NCI-H2171 (cell line): ENCODE data around the gene GIMAP6.
"Not testable (repeated sequence)": the region's sequence is repeated elsewhere in the genome, so short reads cannot be mapped to it uniquely, and the experiment has no call there.

Experiments used
- DNase-seq: peaks from one replicate; lab custom pipeline; 2025; lab: John Stamatoyannopoulos, UW

Gene GIMAP6

GRCh38 chr7:150645259-150646020 is 13.3 kb upstream of the GIMAP6 start:
- DNase-seq: no peak

- DNase-seq: no peak
Observed at GRCh38 chr7:150642926-150643325, 10.7 kb upstream of the GIMAP6 start.

- no peak for DNase-seq
Observed at GRCh38 chr7:150641854-150642253, 9.7 kb upstream of the GIMAP6 start.

GRCh38 chr7:150633926-150634325 is 1.7 kb upstream of the GIMAP6 start:
- DNase-seq: no peak

GRCh38 chr7:150631084-150631826 is 930 bp downstream of the GIMAP6 start:
- DNase-seq: no peak

GRCh38 chr7:150629347-150629746 is 2.8 kb downstream of the GIMAP6 start:
- no peak for DNase-seq

GRCh38 chr7:150627959-150628358 is 4.2 kb downstream of the GIMAP6 start:
- no peak for DNase-seq

GRCh38 chr7:150626696-150627095 is 5.5 kb downstream of the GIMAP6 start:
- no peak for DNase-seq

- DNase-seq: no peak
Observed at GRCh38 chr7:150621376-150621775, 10.8 kb downstream of the GIMAP6 start.

GRCh38 chr7:150620617-150621371 is 11.4 kb downstream of the GIMAP6 start:
- DNase-seq: no peak

GRCh38 chr7:150620061-150620460 is 12.1 kb downstream of the GIMAP6 start:
- DNase-seq: no peak

- DNase-seq: not testable (repeated sequence)
Observed at GRCh38 chr7:150615221-150615755, 16.9 kb downstream of the GIMAP6 start.

GRCh38 chr7:150614426-150614825 is 17.8 kb downstream of the GIMAP6 start:
- not testable (repeated sequence) for DNase-seq

- no peak for DNase-seq
Observed at GRCh38 chr7:150613880-150614279, 18.3 kb downstream of the GIMAP6 start.

- no peak for DNase-seq
Observed at GRCh38 chr7:150612925-150613324, 19.3 kb downstream of the GIMAP6 start.

- DNase-seq: no peak
Observed at GRCh38 chr7:150610233-150610632, 22.0 kb downstream of the GIMAP6 start.

GRCh38 chr7:150603600-150603999 is 28.6 kb downstream of the GIMAP6 start:
- DNase-seq: not testable (repeated sequence)

- no peak for DNase-seq
Observed at GRCh38 chr7:150595361-150595760, 36.8 kb downstream of the GIMAP6 start.

GRCh38 chr7:150594805-150595204 is 37.4 kb downstream of the GIMAP6 start:
- no peak for DNase-seq

GRCh38 chr7:150587551-150587950 is 44.6 kb downstream of the GIMAP6 start:
- no peak for DNase-seq

GRCh38 chr7:150586785-150587152 is 45.4 kb downstream of the GIMAP6 start:
- no peak for DNase-seq

- DNase-seq: no peak
Observed at GRCh38 chr7:150586068-150586784, 46.0 kb downstream of the GIMAP6 start.
